DOHH2 (cell line): ENCODE data around the gene OBSCN.

Experiments
- H3F3A ChIP-seq: fragments of 200-600 bp; sonication (generic), shearing (Covaris generic); 2 replicates; pipeline ENCODE4 v1.6.0; 2016; ENCODE audit warnings: antibody characterized with exemption, mild to moderate bottlenecking; ENCODE audit not compliant: control insufficient read depth, insufficient read depth
- H3K27ac ChIP-seq: fragments of 200-600 bp; sonication (generic); 2 replicates; pipeline ENCODE4 v1.5.1; 2014; ENCODE audit warnings: low read depth, mild to moderate bottlenecking, low read length, moderate library complexity
- H3K27me3 ChIP-seq: fragments of 200-600 bp; sonication (generic); 2 replicates; pipeline ENCODE4 v1.6.1; 2014; ENCODE audit warnings: mild to moderate bottlenecking, low read length, mixed read lengths; ENCODE audit not compliant: control insufficient read depth
- H3K36me3 ChIP-seq: fragments of 200-600 bp; sonication (generic); 2 replicates; pipeline ENCODE4 v1.6.1; 2014; ENCODE audit warnings: mild to moderate bottlenecking, low read length, moderate library complexity, mixed read lengths; ENCODE audit not compliant: control insufficient read depth
- H3K4me1 ChIP-seq: fragments of 200-600 bp; sonication (generic); 2 replicates; pipeline ENCODE4 v1.6.1; 2014; ENCODE audit warnings: mild to moderate bottlenecking, low read length, mixed read lengths; ENCODE audit not compliant: control insufficient read depth
- H3K4me2 ChIP-seq: fragments of 200-600 bp; sonication (generic); 2 replicates; pipeline ENCODE4 v1.6.0; 2014; ENCODE audit warnings: mild to moderate bottlenecking, low read length, moderate library complexity
- H3K4me3 ChIP-seq: fragments of 200-600 bp; sonication (generic); 2 replicates; pipeline ENCODE4 v1.5.1; 2014; ENCODE audit warnings: mild to moderate bottlenecking, low read length, mixed read lengths
- H3K79me2 ChIP-seq: fragments of 200-600 bp; sonication (generic); 2 replicates; pipeline ENCODE4 v1.6.1; 2014; ENCODE audit warnings: mild to moderate bottlenecking, low read length, mixed read lengths; ENCODE audit not compliant: control insufficient read depth
- H3K9me2 ChIP-seq: fragments of 200-600 bp; sonication (generic); replicated peaks from 2 replicates; pipeline ENCODE4 v1.6.1; 2014; ENCODE audit warnings: mild to moderate bottlenecking, low read length, mixed read lengths; ENCODE audit not compliant: control insufficient read depth
- H3K9me3 ChIP-seq: fragments of 200-600 bp; sonication (generic); 2 replicates; pipeline ENCODE4 v1.6.1; 2014; ENCODE audit warnings: antibody characterized with exemption, low read length, mixed read lengths; ENCODE audit not compliant: control insufficient read depth, insufficient read depth
- H4K20me1 ChIP-seq: fragments of 200-600 bp; sonication (generic); 2 replicates; pipeline ENCODE4 v1.6.0; 2014; ENCODE audit warnings: low read depth, mild to moderate bottlenecking, antibody characterized with exemption, low read length, moderate library complexity; ENCODE audit not compliant: control insufficient read depth, insufficient read depth
- CTCF ChIP-seq: fragments of 200-600 bp; sonication (generic); IDR thresholded peaks from one replicate; pipeline ENCODE4 v1.5.1; 2014; ENCODE audit warnings: antibody characterized with exemption, mild to moderate bottlenecking, low read depth, low read length; ENCODE audit not compliant: poor library complexity, severe bottlenecking
- EZH2phosphoT487 ChIP-seq: fragments of 200-600 bp; sonication (generic); IDR thresholded peaks from 2 replicates; pipeline ENCODE4 v1.6.1; 2017; ENCODE audit warnings: borderline replicate concordance, mild to moderate bottlenecking, antibody characterized with exemption, low read length, moderate library complexity, mixed read lengths

Gene OBSCN

GRCh38 chr1:228285661-228286504 is 78.0 kb downstream of the OBSCN start:
- no peaks in the 10 kb centered on the region for H3K79me2 ChIP-seq
- H3F3A ChIP-seq = no peaks in the 10 kb centered on the region
- H4K20me1 ChIP-seq = no peaks in the 10 kb centered on the region
- H3K27ac ChIP-seq = no peak overlapping the region
- H3K4me2 ChIP-seq = no peak overlapping the region
- no peaks in the 10 kb centered on the region for H3K4me1 ChIP-seq
- H3K9me2 ChIP-seq = no peaks in the 10 kb centered on the region
- H3K36me3 ChIP-seq = no peaks in the 10 kb centered on the region
- no peaks in the 10 kb centered on the region for H3K9me3 ChIP-seq
- H3K27me3 ChIP-seq = no peaks in the 10 kb centered on the region
- TF ChIP-seq CTCF = no peak
- TF ChIP-seq EZH2phosphoT487 = no peak
- H3K4me3 ChIP-seq = no peak overlapping the region

DNA sequence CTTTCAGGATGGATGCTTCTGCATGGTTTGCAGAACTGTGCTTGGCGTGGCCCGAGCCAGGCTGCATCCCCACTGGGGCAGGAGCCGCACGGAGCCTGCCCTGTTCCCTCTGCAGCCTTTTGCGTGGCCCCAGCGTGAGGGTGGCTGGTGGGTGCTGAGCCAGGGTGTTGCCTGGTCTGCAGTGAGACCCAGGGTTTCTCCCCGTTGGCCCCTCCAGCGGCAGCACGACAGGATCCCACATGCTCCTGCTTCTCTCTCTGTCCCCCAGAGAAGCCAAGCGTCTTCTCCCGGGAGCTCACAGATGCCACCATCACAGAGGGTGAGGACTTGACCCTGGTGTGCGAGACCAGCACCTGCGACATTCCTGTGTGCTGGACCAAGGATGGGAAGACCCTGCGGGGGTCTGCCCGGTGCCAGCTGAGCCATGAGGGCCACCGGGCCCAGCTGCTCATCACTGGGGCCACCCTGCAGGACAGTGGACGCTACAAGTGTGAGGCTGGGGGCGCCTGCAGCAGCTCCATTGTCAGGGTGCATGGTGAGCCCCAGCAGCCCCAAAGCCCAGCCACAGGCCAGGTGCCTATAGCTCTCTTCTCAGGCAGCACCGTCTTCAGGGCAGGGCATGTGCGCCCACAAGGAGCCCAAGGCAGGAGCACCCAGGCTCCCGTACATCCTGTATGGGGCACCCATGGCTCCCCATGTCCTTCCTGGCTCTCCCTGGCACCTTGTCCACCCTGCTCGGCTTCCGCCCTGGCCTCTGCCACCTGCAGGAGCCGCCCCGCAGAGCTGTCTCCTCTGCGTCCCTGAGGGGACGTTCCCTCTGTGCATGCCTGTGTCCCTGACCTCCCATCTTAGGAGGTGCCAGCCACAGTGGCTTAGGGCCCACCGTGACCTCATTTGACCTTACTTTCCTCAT is 78.9 kb downstream of the OBSCN start:
- H3K4me3 ChIP-seq = no peak overlapping the region
- H3K36me3 ChIP-seq = no peaks in the 10 kb centered on the region
- H3K9me3 ChIP-seq = no peaks in the 10 kb centered on the region
- TF ChIP-seq EZH2phosphoT487 = no peak
- no peak for TF ChIP-seq CTCF
- H3K79me2 ChIP-seq = no peaks in the 10 kb centered on the region
- no peaks in the 10 kb centered on the region for H3K4me1 ChIP-seq
- H3K4me2 ChIP-seq = no peak overlapping the region
- no peak overlapping the region for H3K27ac ChIP-seq
- no peaks in the 10 kb centered on the region for H3F3A ChIP-seq
- no peaks in the 10 kb centered on the region for H3K27me3 ChIP-seq
- no peaks in the 10 kb centered on the region for H3K9me2 ChIP-seq
- H4K20me1 ChIP-seq = no peaks in the 10 kb centered on the region

GRCh38 chr1:228287541-228288425 is 79.9 kb downstream of the OBSCN start:
- H3F3A ChIP-seq = no peaks in the 10 kb centered on the region
- no peaks in the 10 kb centered on the region for H3K9me2 ChIP-seq
- H4K20me1 ChIP-seq = no peaks in the 10 kb centered on the region
- no peak overlapping the region for H3K4me3 ChIP-seq
- TF ChIP-seq EZH2phosphoT487 = no peak
- no peak for TF ChIP-seq CTCF
- H3K36me3 ChIP-seq = no peaks in the 10 kb centered on the region
- H3K9me3 ChIP-seq = no peaks in the 10 kb centered on the region
- no peaks in the 10 kb centered on the region for H3K79me2 ChIP-seq
- H3K27me3 ChIP-seq = no peaks in the 10 kb centered on the region
- H3K4me1 ChIP-seq = no peaks in the 10 kb centered on the region
- no peak overlapping the region for H3K4me2 ChIP-seq
- no peak overlapping the region for H3K27ac ChIP-seq
